GM12878 (cell line): ENCODE data around the gene TBL3. TPM values are rescaled to one million over a fixed set of nuclear protein-coding genes. Genes with fewer than 3 reads are reported as not detected.

ENCODE experiments used
- ASH2L ChIP-seq: fragments of 300-600, 200-600 bp; sonication (generic); IDR thresholded peaks from 2 replicates; pipeline ENCODE4 v1.6.1; 2017; ENCODE audit warnings: low read depth, mild to moderate bottlenecking, borderline replicate concordance
- CBFB ChIP-seq: IDR thresholded peaks from 2 replicates; pipeline ENCODE4 v1.6.1; 2016; ENCODE audit warnings: antibody characterized with exemption, low read depth
- NR2C1 ChIP-seq: fragments of 450-650 bp; IDR thresholded peaks from 2 replicates; pipeline ENCODE4 v1.6.1; 2017; ENCODE audit warnings: antibody characterized with exemption, mild to moderate bottlenecking, moderate library complexity
- PAX8 ChIP-seq: fragments of 450-650 bp; IDR thresholded peaks from 2 replicates; pipeline ENCODE4 v1.6.1; 2017; ENCODE audit warnings: mild to moderate bottlenecking, moderate library complexity
- polyA plus RNA-seq, 11 experiments: library from polyadenylated mRNA; depleted of rRNA in 4 of 11; unstranded in 6 of 11; stranded (reverse) in 5 of 11; fragments of >200 nt; fragmentation: Nextera tagmentation in 4 of 11; fragmentation: Illumina TruSeq in 1 of 11; extraction: Ambion mirVana in 4 of 11; extraction: Trizol in 1 of 11; gene quantifications; 1 replicate in 1 of 11; 2 replicates in 10 of 11; pipeline versions ENCODE4 v1.2.1 to v1.2.3, GENCODE V29; 2011 to 2016; ENCODE audit warnings: inconsistent platforms in 2 of 11, missing spikeins in 2 of 11, low read depth in 1 of 11
- total RNA-seq, 4 experiments: library from RNA; depleted of rRNA in 3 of 4; stranded (reverse); fragments of >200 nt in 3 of 4; fragmentation: Illumina TruSeq in 1 of 4; extraction: Trizol in 1 of 4; gene quantifications; 2 replicates each; pipeline versions ENCODE4 v1.2.1 to v1.2.3, GENCODE V29; 2013 to 2021
- TF ChIP-seq, protein P1 (sequence below): IDR thresholded peaks from 2 replicates; pipeline ENCODE4 v1.6.1; 2012; ENCODE audit warnings: improper control_type of control experiment, low read depth, low read length; ENCODE audit not compliant: insufficient replicate concordance
- TF ChIP-seq, protein P2 (sequence below): IDR thresholded peaks from 2 replicates; pipeline ENCODE4 v1.6.1; 2011; ENCODE audit warnings: borderline replicate concordance, low read depth, mild to moderate bottlenecking, moderate library complexity, mixed read lengths, low read length; ENCODE audit not compliant: insufficient read depth; ENCODE audit errors: extremely low read length
- TF ChIP-seq, protein P3 (sequence below): fragments of 150-350 bp; IDR thresholded peaks from 2 replicates; pipeline ENCODE4 v1.6.1; 2014; ENCODE audit warnings: mild to moderate bottlenecking, low read depth, low read length

Gene TBL3
- total and polyA plus RNA-seq, 10 of the 15 experiments (the other 5 are each of a cell fraction or from before 2014, with no cell fraction given): 1.2 to 101 (median 34.2) TPM

DNA sequence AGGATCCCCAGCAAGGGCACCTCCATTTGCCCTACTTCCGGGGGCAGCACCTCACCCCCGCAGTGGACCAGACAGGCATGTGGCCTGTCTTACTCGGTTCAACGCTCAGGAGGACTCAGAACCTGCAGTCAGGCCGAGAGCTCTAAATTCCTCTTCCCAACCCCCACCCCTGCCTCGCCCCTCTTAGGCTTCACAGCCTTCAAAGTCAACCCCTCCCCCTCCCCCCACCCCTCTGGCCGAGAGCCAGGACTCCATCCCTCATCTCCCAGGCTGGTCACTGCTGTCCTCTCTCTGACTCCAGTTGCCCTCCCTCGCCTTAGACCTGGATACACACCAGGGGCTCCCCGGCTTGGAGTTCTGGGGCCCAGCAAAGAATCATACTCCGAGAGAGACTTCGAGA lies 45.6 kb upstream of the TBL3 start (continued):
- TF ChIP-seq, protein P1, sequence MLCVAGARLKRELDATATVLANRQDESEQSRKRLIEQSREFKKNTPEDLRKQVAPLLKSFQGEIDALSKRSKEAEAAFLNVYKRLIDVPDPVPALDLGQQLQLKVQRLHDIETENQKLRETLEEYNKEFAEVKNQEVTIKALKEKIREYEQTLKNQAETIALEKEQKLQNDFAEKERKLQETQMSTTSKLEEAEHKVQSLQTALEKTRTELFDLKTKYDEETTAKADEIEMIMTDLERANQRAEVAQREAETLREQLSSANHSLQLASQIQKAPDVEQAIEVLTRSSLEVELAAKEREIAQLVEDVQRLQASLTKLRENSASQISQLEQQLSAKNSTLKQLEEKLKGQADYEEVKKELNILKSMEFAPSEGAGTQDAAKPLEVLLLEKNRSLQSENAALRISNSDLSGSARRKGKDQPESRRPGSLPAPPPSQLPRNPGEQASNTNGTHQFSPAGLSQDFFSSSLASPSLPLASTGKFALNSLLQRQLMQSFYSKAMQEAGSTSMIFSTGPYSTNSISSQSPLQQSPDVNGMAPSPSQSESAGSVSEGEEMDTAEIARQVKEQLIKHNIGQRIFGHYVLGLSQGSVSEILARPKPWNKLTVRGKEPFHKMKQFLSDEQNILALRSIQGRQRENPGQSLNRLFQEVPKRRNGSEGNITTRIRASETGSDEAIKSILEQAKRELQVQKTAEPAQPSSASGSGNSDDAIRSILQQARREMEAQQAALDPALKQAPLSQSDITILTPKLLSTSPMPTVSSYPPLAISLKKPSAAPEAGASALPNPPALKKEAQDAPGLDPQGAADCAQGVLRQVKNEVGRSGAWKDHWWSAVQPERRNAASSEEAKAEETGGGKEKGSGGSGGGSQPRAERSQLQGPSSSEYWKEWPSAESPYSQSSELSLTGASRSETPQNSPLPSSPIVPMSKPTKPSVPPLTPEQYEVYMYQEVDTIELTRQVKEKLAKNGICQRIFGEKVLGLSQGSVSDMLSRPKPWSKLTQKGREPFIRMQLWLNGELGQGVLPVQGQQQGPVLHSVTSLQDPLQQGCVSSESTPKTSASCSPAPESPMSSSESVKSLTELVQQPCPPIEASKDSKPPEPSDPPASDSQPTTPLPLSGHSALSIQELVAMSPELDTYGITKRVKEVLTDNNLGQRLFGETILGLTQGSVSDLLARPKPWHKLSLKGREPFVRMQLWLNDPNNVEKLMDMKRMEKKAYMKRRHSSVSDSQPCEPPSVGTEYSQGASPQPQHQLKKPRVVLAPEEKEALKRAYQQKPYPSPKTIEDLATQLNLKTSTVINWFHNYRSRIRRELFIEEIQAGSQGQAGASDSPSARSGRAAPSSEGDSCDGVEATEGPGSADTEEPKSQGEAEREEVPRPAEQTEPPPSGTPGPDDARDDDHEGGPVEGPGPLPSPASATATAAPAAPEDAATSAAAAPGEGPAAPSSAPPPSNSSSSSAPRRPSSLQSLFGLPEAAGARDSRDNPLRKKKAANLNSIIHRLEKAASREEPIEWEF: no peak
- no peak for TF ChIP-seq PAX8
- TF ChIP-seq, protein P2, sequence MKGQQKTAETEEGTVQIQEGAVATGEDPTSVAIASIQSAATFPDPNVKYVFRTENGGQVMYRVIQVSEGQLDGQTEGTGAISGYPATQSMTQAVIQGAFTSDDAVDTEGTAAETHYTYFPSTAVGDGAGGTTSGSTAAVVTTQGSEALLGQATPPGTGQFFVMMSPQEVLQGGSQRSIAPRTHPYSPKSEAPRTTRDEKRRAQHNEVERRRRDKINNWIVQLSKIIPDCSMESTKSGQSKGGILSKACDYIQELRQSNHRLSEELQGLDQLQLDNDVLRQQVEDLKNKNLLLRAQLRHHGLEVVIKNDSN: no peak
- no peak for TF ChIP-seq CBFB
- no peak for TF ChIP-seq NR2C1
- TF ChIP-seq, protein P3, sequence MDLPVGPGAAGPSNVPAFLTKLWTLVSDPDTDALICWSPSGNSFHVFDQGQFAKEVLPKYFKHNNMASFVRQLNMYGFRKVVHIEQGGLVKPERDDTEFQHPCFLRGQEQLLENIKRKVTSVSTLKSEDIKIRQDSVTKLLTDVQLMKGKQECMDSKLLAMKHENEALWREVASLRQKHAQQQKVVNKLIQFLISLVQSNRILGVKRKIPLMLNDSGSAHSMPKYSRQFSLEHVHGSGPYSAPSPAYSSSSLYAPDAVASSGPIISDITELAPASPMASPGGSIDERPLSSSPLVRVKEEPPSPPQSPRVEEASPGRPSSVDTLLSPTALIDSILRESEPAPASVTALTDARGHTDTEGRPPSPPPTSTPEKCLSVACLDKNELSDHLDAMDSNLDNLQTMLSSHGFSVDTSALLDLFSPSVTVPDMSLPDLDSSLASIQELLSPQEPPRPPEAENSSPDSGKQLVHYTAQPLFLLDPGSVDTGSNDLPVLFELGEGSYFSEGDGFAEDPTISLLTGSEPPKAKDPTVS: no peak
- no peak for TF ChIP-seq ASH2L
